Mammary epithelial cell (primary cell): ENCODE measurements around the gene TMPRSS4.

Experiments
- EZH2 ChIP-seq: IDR thresholded peaks from 2 replicates; pipeline ENCODE4 v1.6.1; 2012; ENCODE audit warnings: low read length, inconsistent platforms, borderline replicate concordance
- TF ChIP-seq, protein P1 (sequence below), 2 donors: IDR thresholded peaks in 1 of 2; conservative IDR thresholded peaks in 1 of 2; 2 replicates each; pipeline ENCODE4 v1.5.1; 2011 to 2012; ENCODE audit warnings: inconsistent platforms in 2 of 2, low read length in 2 of 2, mild to moderate bottlenecking in 2 of 2, control low read depth in 1 of 2, low read depth in 1 of 2; ENCODE audit not compliant: insufficient read depth in 1 of 2; ENCODE audit errors: extremely low read depth in 1 of 2

DNA sequence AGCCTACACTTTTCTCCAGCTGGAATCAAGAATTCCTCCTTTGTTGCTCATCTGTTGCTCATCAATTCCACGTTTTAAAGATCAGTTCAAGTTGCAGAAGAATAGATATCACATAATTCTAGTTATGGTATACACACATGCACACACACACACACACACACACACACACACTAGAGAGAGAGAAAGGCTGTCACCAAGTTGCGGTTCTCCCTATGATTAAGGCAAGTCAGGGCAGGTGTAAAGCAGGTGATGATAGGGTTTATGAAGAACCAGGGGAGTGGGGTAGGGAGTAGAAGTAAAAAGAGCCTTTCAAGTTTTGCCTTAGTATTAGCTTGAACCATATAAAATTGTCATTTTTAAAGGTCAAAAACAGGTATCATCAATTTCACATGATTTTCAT lies 31.7 kb upstream of the TMPRSS4 start:
- TF ChIP-seq, protein P1, sequence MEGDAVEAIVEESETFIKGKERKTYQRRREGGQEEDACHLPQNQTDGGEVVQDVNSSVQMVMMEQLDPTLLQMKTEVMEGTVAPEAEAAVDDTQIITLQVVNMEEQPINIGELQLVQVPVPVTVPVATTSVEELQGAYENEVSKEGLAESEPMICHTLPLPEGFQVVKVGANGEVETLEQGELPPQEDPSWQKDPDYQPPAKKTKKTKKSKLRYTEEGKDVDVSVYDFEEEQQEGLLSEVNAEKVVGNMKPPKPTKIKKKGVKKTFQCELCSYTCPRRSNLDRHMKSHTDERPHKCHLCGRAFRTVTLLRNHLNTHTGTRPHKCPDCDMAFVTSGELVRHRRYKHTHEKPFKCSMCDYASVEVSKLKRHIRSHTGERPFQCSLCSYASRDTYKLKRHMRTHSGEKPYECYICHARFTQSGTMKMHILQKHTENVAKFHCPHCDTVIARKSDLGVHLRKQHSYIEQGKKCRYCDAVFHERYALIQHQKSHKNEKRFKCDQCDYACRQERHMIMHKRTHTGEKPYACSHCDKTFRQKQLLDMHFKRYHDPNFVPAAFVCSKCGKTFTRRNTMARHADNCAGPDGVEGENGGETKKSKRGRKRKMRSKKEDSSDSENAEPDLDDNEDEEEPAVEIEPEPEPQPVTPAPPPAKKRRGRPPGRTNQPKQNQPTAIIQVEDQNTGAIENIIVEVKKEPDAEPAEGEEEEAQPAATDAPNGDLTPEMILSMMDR (conservative IDR thresholded peaks at IDR 0.05 in 1 of 2, IDR thresholded peaks at IDR 0.05 in 1 of 2; ENCODE audit: extremely low read depth in 1 of 2, insufficient read depth in 1 of 2, low read depth in 1 of 2, low read length in 2 of 2) = no peak
- no peak for TF ChIP-seq EZH2
